PC-9 (cell line): ENCODE data around the gene RPL15. TPM values are rescaled to one million over a fixed set of nuclear protein-coding genes. Genes with fewer than 3 reads are reported as not detected.

Experiments
- Bru-seq: library from RNA; stranded (reverse); fragments of 400-500 nt; gene quantifications from one replicate; lab custom pipeline; 2021; lab: Mats Ljungman, UMichigan
- BruChase-seq, 2 experiments: library from RNA; stranded (reverse); fragments of 400-500 nt; gene quantifications; one replicate each; lab custom pipeline; 2021; lab: Mats Ljungman, UMichigan
- BruUV-seq: library from RNA; stranded (reverse); fragments of 400-500 nt; replicated peaks from 2 replicates; lab custom pipeline; 2021; lab: Mats Ljungman, UMichigan
- CTCF ChIA-PET: fragments of 300-600 bp; sonication (Branson Sonifier 250); formaldehyde crosslinking; loops from one replicate; lab custom pipeline; 2022; ENCODE audit warnings: antibody characterized with exemption; lab: Charles Lee
- POLR2A ChIA-PET: fragments of 300-600 bp; sonication (Branson Sonifier 250); formaldehyde crosslinking; loops from one replicate; lab custom pipeline; 2022; ENCODE audit warnings: antibody characterized with exemption; ENCODE audit not compliant: unreplicated experiment; lab: Charles Lee
- DNase-seq, 2 experiments: peaks; one replicate each; pipeline versions ENCODE4 v3.0.0 to v3.0.0-alpha.2; 2015 to 2022; ENCODE audit warnings: mixed read lengths in 1 of 2
- H2AFZ ChIP-seq: fragments of 200-600 bp; sonication (generic); 2 replicates; pipeline ENCODE4 v1.8.1; 2017; ENCODE audit warnings: antibody characterized with exemption
- H3F3A ChIP-seq: fragments of 200-600 bp; sonication (generic); 2 replicates; pipeline ENCODE4 v1.8.1; 2017; ENCODE audit warnings: antibody characterized with exemption, mild to moderate bottlenecking, low read depth; ENCODE audit not compliant: insufficient read depth
- H3K27ac ChIP-seq: fragments of 200-600 bp; sonication (generic); 2 replicates; pipeline ENCODE4 v1.6.1; 2016; ENCODE audit warnings: mixed run types
- H3K27me3 ChIP-seq: fragments of 200-600 bp; sonication (generic); 2 replicates; pipeline ENCODE4 v1.6.1; 2016; ENCODE audit warnings: low read depth, mixed run types; ENCODE audit not compliant: insufficient read depth
- H3K36me3 ChIP-seq: fragments of 200-600 bp; sonication (generic); 2 replicates; pipeline ENCODE4 v1.6.1; 2016; ENCODE audit warnings: low read depth, mixed run types
- H3K4me1 ChIP-seq: fragments of 200-600 bp; sonication (generic); replicated peaks from 2 replicates; pipeline ENCODE4 v1.6.1; 2016; ENCODE audit warnings: mixed run types; ENCODE audit not compliant: insufficient read depth
- H3K4me2 ChIP-seq: fragments of 200-600 bp; sonication (generic); 2 replicates; pipeline ENCODE4 v1.6.1; 2017; ENCODE audit warnings: mixed run types
- H3K4me3 ChIP-seq: fragments of 200-600 bp; sonication (generic); 2 replicates; pipeline ENCODE4 v1.6.1; 2016; ENCODE audit warnings: mixed run types
- H3K79me2 ChIP-seq: fragments of 200-600 bp; sonication (generic); 2 replicates; pipeline ENCODE4 v1.6.1; 2017; ENCODE audit warnings: low read depth, mixed run types
- H3K9me2 ChIP-seq: fragments of 200-600 bp; sonication (generic); 2 replicates; pipeline ENCODE4 v1.8.1; 2017; ENCODE audit warnings: mild to moderate bottlenecking; ENCODE audit not compliant: insufficient read depth
- H3K9me3 ChIP-seq: fragments of 200-600 bp; sonication (generic); 2 replicates; pipeline ENCODE4 v1.8.1; 2016; ENCODE audit warnings: low read depth; ENCODE audit not compliant: insufficient read depth
- H4K20me1 ChIP-seq: fragments of 200-600 bp; sonication (generic); 2 replicates; pipeline ENCODE4 v1.8.1; 2017; ENCODE audit not compliant: insufficient read depth
- EZH2 ChIP-seq: fragments of 200-600 bp; sonication (generic); IDR thresholded peaks from 2 replicates; pipeline ENCODE4 v1.8.0; 2017; ENCODE audit warnings: antibody characterized with exemption, low read depth
- intact Hi-C: fragments of 100-400 bp; cut with micrococcal nuclease; formaldehyde crosslinking; loops from one replicate; pipeline ENCODE4 v1.10.0; 2022; ENCODE audit not compliant: unreplicated experiment
- long read RNA-seq: library from polyadenylated mRNA; stranded (forward); transcript quantifications from one replicate; pipeline ENCODE4 v2.0.0, GENCODE V29; 2022
- total RNA-seq: library from RNA; stranded (reverse); gene quantifications from 2 replicates; pipeline ENCODE4 v1.2.3, GENCODE V29; 2021
- TF ChIP-seq, protein P1 (sequence below): fragments of 200-600 bp; sonication (generic); conservative IDR thresholded peaks from 2 replicates; pipeline ENCODE4 v1.6.1; 2017; ENCODE audit warnings: mixed run types, antibody characterized with exemption, mild to moderate bottlenecking, moderate library complexity

The RPL15 gene
- total RNA-seq (1,784 and 1,876 TPM in 2 replicates), Bru-seq, nascent RNA (percentile 99 among the genes with signal in this experiment), BruChase-seq, experiment 1, labeled RNA remaining after a 2-hour chase (percentile 99 among the genes with signal in this experiment), BruChase-seq, experiment 2, labeled RNA remaining after a 6-hour chase (percentile 100 among the genes with signal in this experiment)
- long read RNA-seq, transcript RPL15-202 (3 exons, 820 nt) = minor isoform, 37 of 2,122 reads
- long read RNA-seq, transcript RPL15-201 (4 exons, 2,730 nt) = major isoform, 1,384 of 2,122 reads
- long read RNA-seq, transcript RPL15-208 (4 exons, 1,063 nt) = minor isoform, 102 of 2,122 reads
- long read RNA-seq, transcript RPL15-215 (4 exons, 824 nt) = minor isoform, 50 of 2,122 reads
- long read RNA-seq, partial matches to known transcripts = 2 of 2,122 reads
- long read RNA-seq, other reads (novel, unspliced or antisense) = 520 of 2,122 reads

DNA sequence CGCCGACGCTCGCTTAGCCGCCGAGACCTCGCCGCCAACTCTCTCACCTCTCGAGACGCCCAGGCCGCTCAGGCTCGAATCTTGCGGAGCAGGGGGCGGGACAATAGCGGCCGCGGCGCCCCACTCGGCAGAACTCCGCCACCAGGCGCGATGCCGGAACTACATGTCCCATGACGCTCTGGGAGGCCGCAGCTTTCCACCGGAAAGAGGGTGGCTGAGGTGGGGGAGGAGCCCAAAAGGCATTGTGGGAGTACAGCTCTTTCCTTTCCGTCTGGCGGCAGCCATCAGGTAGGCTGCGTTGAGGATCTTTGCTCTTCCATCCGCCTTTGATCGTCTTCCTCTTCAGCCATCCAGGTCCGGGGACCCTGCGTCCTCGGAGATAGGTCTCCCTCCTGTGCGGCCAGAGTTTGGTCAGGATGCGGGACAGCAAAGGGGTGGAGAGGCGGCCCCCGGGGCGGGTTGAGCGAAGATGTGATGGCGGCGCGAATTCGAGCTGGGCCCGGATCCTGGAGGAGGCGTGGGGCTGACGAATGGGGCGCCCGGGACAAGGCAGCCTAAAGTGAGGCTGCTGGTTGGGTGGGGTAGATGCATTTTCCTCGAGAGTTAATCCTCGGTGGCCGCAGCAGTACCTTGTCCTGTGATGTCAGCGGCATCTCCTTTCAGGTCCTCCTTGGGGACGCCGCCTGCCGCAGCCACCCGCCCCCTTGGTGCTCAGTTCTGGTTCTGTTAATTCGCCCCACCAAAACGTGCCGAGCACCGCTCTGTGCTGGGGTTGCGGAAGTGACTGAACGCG, at the start of gene RPL15, which contains the start of gene NKIRAS1:
Gene RPL15, plus strand, starts transcription at position 247 of the 793 bp plus-strand sequence. CDS start 728 bp downstream, outside the sequence.
Gene NKIRAS1, minus strand, starts transcription at position 105 of the 793 bp plus-strand sequence. CDS start 6,086 bp downstream, outside the sequence.
- Histone ChIP-seq H3F3A (peaks cover 49% of the 10 kb centered on the region), H3K27ac (peak within 1 kb of the TSS; percentile 84), H3K4me1 (peaks cover 52% of the 10 kb centered on the region), H3K36me3 (peaks cover 36% of the 10 kb centered on the region), H3K9me2 (no peaks in the 10 kb centered on the region; the same call in 1 of the 2 replicates), H2AFZ (peak within 1 kb of the TSS; percentile 89), H3K79me2 (peaks cover 83% of the 10 kb centered on the region), H4K20me1 (peaks cover 34% of the 10 kb centered on the region), H3K4me2 (peak within 1 kb of the TSS; percentile 97), H3K9me3 (no peaks in the 10 kb centered on the region), H3K27me3 (no peaks in the 10 kb centered on the region), H3K4me3 (peak within 1 kb of the TSS; percentile 91)
- BruUV-seq = TSS peak; percentile 41
- DNase-seq = peak; percentile 84 to 95
- TF ChIP-seq, protein P1, sequence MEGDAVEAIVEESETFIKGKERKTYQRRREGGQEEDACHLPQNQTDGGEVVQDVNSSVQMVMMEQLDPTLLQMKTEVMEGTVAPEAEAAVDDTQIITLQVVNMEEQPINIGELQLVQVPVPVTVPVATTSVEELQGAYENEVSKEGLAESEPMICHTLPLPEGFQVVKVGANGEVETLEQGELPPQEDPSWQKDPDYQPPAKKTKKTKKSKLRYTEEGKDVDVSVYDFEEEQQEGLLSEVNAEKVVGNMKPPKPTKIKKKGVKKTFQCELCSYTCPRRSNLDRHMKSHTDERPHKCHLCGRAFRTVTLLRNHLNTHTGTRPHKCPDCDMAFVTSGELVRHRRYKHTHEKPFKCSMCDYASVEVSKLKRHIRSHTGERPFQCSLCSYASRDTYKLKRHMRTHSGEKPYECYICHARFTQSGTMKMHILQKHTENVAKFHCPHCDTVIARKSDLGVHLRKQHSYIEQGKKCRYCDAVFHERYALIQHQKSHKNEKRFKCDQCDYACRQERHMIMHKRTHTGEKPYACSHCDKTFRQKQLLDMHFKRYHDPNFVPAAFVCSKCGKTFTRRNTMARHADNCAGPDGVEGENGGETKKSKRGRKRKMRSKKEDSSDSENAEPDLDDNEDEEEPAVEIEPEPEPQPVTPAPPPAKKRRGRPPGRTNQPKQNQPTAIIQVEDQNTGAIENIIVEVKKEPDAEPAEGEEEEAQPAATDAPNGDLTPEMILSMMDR = peak; percentile 61
- TF ChIP-seq EZH2 = no peak
- CTCF ChIA-PET = interaction anchor here (0.5 to 0.7 kb wide), 2 partner anchors 12 to 1350 kb away, joined by 3 read pairs; no protein-coding TSS in a partner anchor
- intact Hi-C loops = loop anchor here (1.0 to 10.0 kb wide), 3 partner anchors 28 to 318 kb away; partner anchors contain the start of gene NR1D2
- POLR2A ChIA-PET = interaction anchor here (0.5 to 1.1 kb wide), 22 partner anchors 11 to 1708 kb away, joined by 3 to 11 read pairs (median 4); no protein-coding TSS in a partner anchor

DNA sequence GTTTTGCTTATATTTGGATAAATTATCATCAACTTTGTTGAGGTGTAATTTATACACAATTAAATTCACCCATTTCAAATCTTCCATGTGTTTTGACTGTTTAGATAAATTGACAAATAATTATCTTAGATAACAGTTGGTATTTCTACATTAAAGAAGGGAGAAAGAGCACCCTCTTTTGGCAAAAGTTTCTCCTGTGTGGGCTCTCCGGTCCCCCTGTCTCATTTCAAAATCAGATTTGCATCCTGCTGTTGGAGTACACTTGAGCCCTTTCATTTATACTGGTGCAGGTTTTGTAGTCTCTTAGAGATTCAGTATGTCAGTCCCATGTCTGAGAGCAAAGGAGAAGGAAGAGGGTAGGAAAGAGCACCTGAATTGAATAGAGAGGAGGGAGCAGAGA, 49.5 kb upstream of the RPL15 start:
- BruUV-seq = no TSS peak
- DNase-seq = no peak

More for the DNA sequence above, 49.5 kb upstream of the RPL15 start:
- Histone ChIP-seq H3K27ac (no peak overlapping the region), H3K9me2 (no peaks in the 10 kb centered on the region), H3K4me2 (no peak overlapping the region), H3F3A (peaks cover 24% of the 10 kb centered on the region), H3K4me1 (peaks cover 30% of the 10 kb centered on the region), H2AFZ (no peak overlapping the region), H3K36me3 (no peaks in the 10 kb centered on the region; the same call in 1 of the 2 replicates), H3K9me3 (no peaks in the 10 kb centered on the region; the same call in 1 of the 2 replicates), H4K20me1 (peaks cover 66% of the 10 kb centered on the region), H3K27me3 (no peaks in the 10 kb centered on the region), H3K79me2 (peaks cover 79% of the 10 kb centered on the region), H3K4me3 (no peak overlapping the region)
- TF ChIP-seq EZH2 = no peak
- TF ChIP-seq, protein P1 = no peak
- POLR2A ChIA-PET = no interaction called here
- intact Hi-C loops = loop anchor here (2.0 kb wide), 1 partner anchor 127 kb away; no protein-coding TSS in a partner anchor
- CTCF ChIA-PET = no interaction called here
